Liver (tissue), 9 donors: ENCODE measurements around the gene PWWP2B. TPM values are rescaled to one million over a fixed set of nuclear protein-coding genes. Genes with fewer than 3 reads are reported as not detected.

ENCODE experiments used
- DNase-seq: peaks from one replicate; pipeline ENCODE4 v3.0.0-alpha.2; 2017; ENCODE audit warnings: low spot score
- H3K27ac ChIP-seq, 2 donors: one replicate each; pipeline ENCODE4 v1.7.0; 2013; ENCODE audit warnings: inconsistent platforms in 2 of 2, low read length in 2 of 2, control low read depth in 1 of 2, low read depth in 1 of 2, mild to moderate bottlenecking in 1 of 2
- H3K27me3 ChIP-seq, 4 donors: one replicate each; pipeline versions ENCODE4 v1.6.1 to v1.7.0; 2013; ENCODE audit warnings: low read length in 3 of 4, inconsistent platforms in 1 of 4, mild to moderate bottlenecking in 1 of 4, moderate library complexity in 1 of 4; ENCODE audit not compliant: control insufficient read depth in 4 of 4, insufficient read depth in 4 of 4
- H3K36me3 ChIP-seq, 4 donors: one replicate each; pipeline versions ENCODE4 v1.6.1 to v1.7.0; 2013; ENCODE audit warnings: low read length in 3 of 4, mild to moderate bottlenecking in 3 of 4, low read depth in 1 of 4, moderate library complexity in 1 of 4; ENCODE audit not compliant: control insufficient read depth in 4 of 4, insufficient read depth in 3 of 4
- H3K4me1 ChIP-seq, 4 donors: one replicate each; pipeline versions ENCODE4 v1.6.1 to v1.7.0; 2013; ENCODE audit warnings: low read length in 3 of 4, mild to moderate bottlenecking in 3 of 4, moderate library complexity in 1 of 4; ENCODE audit not compliant: control insufficient read depth in 4 of 4, insufficient read depth in 4 of 4
- H3K4me3 ChIP-seq, 3 donors: one replicate each; pipeline versions ENCODE4 v1.6.1 to v1.7.0; 2013; ENCODE audit warnings: low read length in 3 of 3, control low read depth in 1 of 3, low read depth in 1 of 3, mild to moderate bottlenecking in 1 of 3
- H3K9ac ChIP-seq, 2 donors: one replicate each; pipeline ENCODE4 v1.7.0; 2013; ENCODE audit warnings: low read length in 2 of 2, mild to moderate bottlenecking in 2 of 2, moderate library complexity in 2 of 2, control low read depth in 1 of 2, low read depth in 1 of 2
- H3K9me3 ChIP-seq, 4 donors: one replicate each; pipeline versions ENCODE4 v1.6.1 to v1.7.0; 2013; ENCODE audit warnings: low read length in 3 of 4; ENCODE audit not compliant: control insufficient read depth in 4 of 4
- GABPA ChIP-seq, 2 donors: IDR thresholded peaks in 1 of 2; conservative IDR thresholded peaks in 1 of 2; 2 replicates each; pipeline ENCODE4 v1.6.1; 2016; ENCODE audit warnings: antibody characterized with exemption in 2 of 2, mild to moderate bottlenecking in 1 of 2, moderate library complexity in 1 of 2
- HNF4G ChIP-seq: IDR thresholded peaks from 2 replicates; pipeline ENCODE4 v1.6.1; 2016; ENCODE audit warnings: antibody characterized with exemption
- TAF1 ChIP-seq: conservative IDR thresholded peaks from 2 replicates; pipeline ENCODE4 v1.6.1; 2016; ENCODE audit warnings: antibody characterized with exemption, mild to moderate bottlenecking
- WGBS: extraction: QIAGEN DNeasy Blood & Tissue Kit; methylation state at CpG from one replicate; pipeline ENCODE4 v1.1.7; 2013; 5-methylcytosine and 5-hydroxymethylcytosine counted together
- polyA plus RNA-seq, 2 donors: library from polyadenylated mRNA; stranded (reverse) in 1 of 2; unstranded in 1 of 2; fragments of 200-250 nt in 1 of 2; fragments of >200 nt in 1 of 2; fragmentation: Nextera tagmentation in 1 of 2; extraction: Ambion mirVana in 1 of 2; gene quantifications; one replicate each; pipeline versions ENCODE4 v1.2.1 to v1.2.3, GENCODE V29; 2013 to 2015
- total RNA-seq, 2 donors: library from RNA; depleted of rRNA; stranded (reverse); fragments of >200 nt; gene quantifications; one replicate each; pipeline ENCODE4 v1.2.3, GENCODE V29; 2014
- TF ChIP-seq, protein P1 (sequence below): IDR thresholded peaks from 2 replicates; pipeline ENCODE4 v1.6.1; 2016; ENCODE audit warnings: antibody characterized with exemption
- TF ChIP-seq, protein P2 (sequence below): IDR thresholded peaks from 2 replicates; pipeline ENCODE4 v1.6.1; 2016; ENCODE audit warnings: antibody characterized with exemption
- donor health status: healthy.
- donor health status: healthy.
- donor health status: healthy.
- donor health status: healthy.
- donor health status: healthy.

The PWWP2B gene
- total and polyA plus RNA-seq, 4 donors = 0.75 to 4.2 (median 3.6) TPM

GRCh38 chr10:132466520-132467463, 69.8 kb downstream of the PWWP2B start:
- Histone ChIP-seq H3K9ac (no peak overlapping the region), H3K27me3 (no peaks in the 10 kb centered on the region), H3K9me3 (no peaks in the 10 kb centered on the region), H3K27ac (no peak overlapping the region), H3K4me3 (no peak overlapping the region), H3K36me3 (no peaks in the 10 kb centered on the region), H3K4me1 (no peaks in the 10 kb centered on the region)
- no peak for DNase-seq
- TF ChIP-seq, protein P1, sequence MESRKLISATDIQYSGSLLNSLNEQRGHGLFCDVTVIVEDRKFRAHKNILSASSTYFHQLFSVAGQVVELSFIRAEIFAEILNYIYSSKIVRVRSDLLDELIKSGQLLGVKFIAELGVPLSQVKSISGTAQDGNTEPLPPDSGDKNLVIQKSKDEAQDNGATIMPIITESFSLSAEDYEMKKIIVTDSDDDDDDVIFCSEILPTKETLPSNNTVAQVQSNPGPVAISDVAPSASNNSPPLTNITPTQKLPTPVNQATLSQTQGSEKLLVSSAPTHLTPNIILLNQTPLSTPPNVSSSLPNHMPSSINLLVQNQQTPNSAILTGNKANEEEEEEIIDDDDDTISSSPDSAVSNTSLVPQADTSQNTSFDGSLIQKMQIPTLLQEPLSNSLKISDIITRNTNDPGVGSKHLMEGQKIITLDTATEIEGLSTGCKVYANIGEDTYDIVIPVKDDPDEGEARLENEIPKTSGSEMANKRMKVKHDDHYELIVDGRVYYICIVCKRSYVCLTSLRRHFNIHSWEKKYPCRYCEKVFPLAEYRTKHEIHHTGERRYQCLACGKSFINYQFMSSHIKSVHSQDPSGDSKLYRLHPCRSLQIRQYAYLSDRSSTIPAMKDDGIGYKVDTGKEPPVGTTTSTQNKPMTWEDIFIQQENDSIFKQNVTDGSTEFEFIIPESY = no peak
- TF ChIP-seq GABPA (IDR thresholded peaks at IDR 0.05 in 1 of 2, conservative IDR thresholded peaks at IDR 0.05 in 1 of 2) = no peak
- no peak for TF ChIP-seq TAF1
- TF ChIP-seq, protein P2, sequence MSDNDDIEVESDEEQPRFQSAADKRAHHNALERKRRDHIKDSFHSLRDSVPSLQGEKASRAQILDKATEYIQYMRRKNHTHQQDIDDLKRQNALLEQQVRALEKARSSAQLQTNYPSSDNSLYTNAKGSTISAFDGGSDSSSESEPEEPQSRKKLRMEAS = no peak
- TF ChIP-seq HNF4G = no peak
- WGBS = 89% methylated on average over 29 of the region's 29 CpGs

Other genes starting within 250 kb of the PWWP2B start
- 1 to 10 TPM in 1 of 2 donors, under 1 TPM in 1; 0.23 to 2.2 TPM for gene DPYSL4, start 210.3 kb upstream of the PWWP2B start, total RNA-seq
- gene DPYSL4, start 210.3 kb upstream of the PWWP2B start, polyA plus RNA-seq = under 1 TPM; 0.19 to 0.28 TPM
- gene STK32C, start 89.2 kb upstream of the PWWP2B start, total RNA-seq = 1 to 10 TPM; 1.8 to 4.6 TPM
- gene STK32C, start 89.2 kb upstream of the PWWP2B start, polyA plus RNA-seq = 1 to 10 TPM; 2.0 to 2.4 TPM
- 1 to 10 TPM; 1.8 to 2.8 TPM for gene LRRC27, start 65.0 kb upstream of the PWWP2B start, total RNA-seq
- gene LRRC27, start 65.0 kb upstream of the PWWP2B start, polyA plus RNA-seq = 1 to 10 TPM; 2.4 to 2.8 TPM
- 10 to 100 TPM; 12.6 to 26.5 TPM for gene INPP5A, start 140.6 kb downstream of the PWWP2B start, total RNA-seq
- gene INPP5A, start 140.6 kb downstream of the PWWP2B start, polyA plus RNA-seq = 1 to 10 TPM; 4.3 to 9.1 TPM